K562 (cell line): ENCODE results near the gene OR13A1. TPM values are rescaled to one million over a fixed set of nuclear protein-coding genes. Genes with fewer than 3 reads are reported as not detected.

Experiments used
- ATAC-seq: fragments of 200-7000 bp; cut with Tn5 transposase; 3 replicates; pipeline ENCODE4 v1.9.1; 2020; ENCODE audit warnings: moderate library complexity
- BruUV-seq: library from RNA; stranded (reverse); fragments of 400-500 nt; replicated peaks from 2 replicates; lab custom pipeline; 2021; lab: Mats Ljungman, UMichigan
- CTCF ChIA-PET: fragments of 300-600 bp; formaldehyde crosslinking; extraction: SDS; loops from one replicate; lab custom pipeline; 2021; ENCODE audit warnings: low intra/inter-chr PET ratio; lab: Yijun Ruan, JAX
- POLR2A ChIA-PET: fragments of 300-600, 350-650 bp; sonication (Branson Sonifier 250); formaldehyde crosslinking; extraction: SDS; loops from one replicate; lab custom pipeline; 2021; ENCODE audit warnings: antibody characterized with exemption, inconsistent platforms; lab: Yijun Ruan, JAX
- DNase-seq, 4 experiments: peaks; one replicate each; pipeline versions ENCODE4 v3.0.0 to v3.0.0-alpha.2; 2011 to 2018; ENCODE audit warnings: low spot score in 3 of 4, mixed read lengths in 3 of 4; ENCODE audit errors: extremely low read depth in 1 of 4
- FAIRE-seq: peaks from 2 replicates; lab custom pipeline; 2011; peaks lifted over from hg19 to GRCh38; lab: Jason Lieb, UNC
- H2AFZ ChIP-seq: 2 replicates; pipeline ENCODE4 v1.6.0; 2011; ENCODE audit warnings: low read depth, low read length, control low read depth, inconsistent platforms
- H3K27ac ChIP-seq: fragments of 200-600 bp; 3 replicates; pipeline ENCODE4 v1.8.0; 2011; ENCODE audit warnings: low read depth, mild to moderate bottlenecking, control low read depth, inconsistent platforms, low read length, moderate library complexity, mixed read lengths; ENCODE audit errors: extremely low read depth
- H3K27me3 ChIP-seq, 2 experiments: fragments of 300-600 bp in 1 of 2; 2 replicates in 1 of 2; 3 replicates in 1 of 2; pipeline versions ENCODE4 v1.6.0 to v1.8.0; 2011; ENCODE audit warnings: inconsistent platforms in 2 of 2, low read length in 2 of 2, mild to moderate bottlenecking in 1 of 2, mixed read lengths in 1 of 2, moderate library complexity in 1 of 2; ENCODE audit not compliant: control insufficient read depth in 2 of 2, insufficient read depth in 2 of 2
- H3K36me3 ChIP-seq: fragments of 300-600 bp; 3 replicates; pipeline ENCODE4 v1.8.0; 2011; ENCODE audit warnings: mild to moderate bottlenecking, low read length, inconsistent platforms; ENCODE audit not compliant: control insufficient read depth, insufficient read depth
- H3K4me1 ChIP-seq, 2 experiments: fragments of 200-600 bp in 1 of 2; replicated peaks in 1 of 2; 2 replicates in 1 of 2; 3 replicates in 1 of 2; pipeline versions ENCODE4 v1.5.1 to v1.8.0; 2011; ENCODE audit warnings: inconsistent platforms in 2 of 2, low read length in 2 of 2, mild to moderate bottlenecking in 1 of 2, mixed read lengths in 1 of 2, moderate library complexity in 1 of 2; ENCODE audit not compliant: control insufficient read depth in 2 of 2, insufficient read depth in 2 of 2
- H3K4me2 ChIP-seq: 2 replicates; pipeline ENCODE4 v1.6.1; 2011; ENCODE audit warnings: low read length, control low read depth, inconsistent platforms, mixed read lengths; ENCODE audit not compliant: insufficient read depth
- H3K4me3 ChIP-seq: fragments of 200-600 bp; sonication (generic), shearing (Covaris generic); 2 replicates; pipeline ENCODE4 v1.5.1; 2016; ENCODE audit warnings: control low read depth, inconsistent platforms
- H3K79me2 ChIP-seq: fragments of 200-600 bp; 3 replicates; pipeline ENCODE4 v1.8.0; 2011; ENCODE audit warnings: low read length, inconsistent platforms; ENCODE audit not compliant: control insufficient read depth, insufficient read depth
- H3K9ac ChIP-seq, 2 experiments: 2 replicates each; pipeline versions ENCODE4 v1.6.0 to v1.6.1; 2011; ENCODE audit warnings: low read depth in 2 of 2, low read length in 2 of 2, control low read depth in 1 of 2, inconsistent platforms in 1 of 2, mild to moderate bottlenecking in 1 of 2, mixed read lengths in 1 of 2; ENCODE audit not compliant: insufficient read depth in 1 of 2
- H3K9me1 ChIP-seq: one replicate; pipeline ENCODE4 v1.6.0; 2011; ENCODE audit warnings: inconsistent platforms, mild to moderate bottlenecking, low read length, moderate library complexity; ENCODE audit not compliant: control insufficient read depth, insufficient read depth
- H3K9me3 ChIP-seq: replicated peaks from 2 replicates; pipeline ENCODE4 v1.5.1; 2011; ENCODE audit warnings: low read depth, low read length, inconsistent platforms; ENCODE audit not compliant: control insufficient read depth, insufficient read depth
- H4K20me1 ChIP-seq: replicated peaks from 2 replicates; pipeline ENCODE4 v1.6.1; 2011; ENCODE audit warnings: low read length, inconsistent platforms, mixed read lengths; ENCODE audit not compliant: control insufficient read depth, insufficient read depth
- COPS2 ChIP-seq: fragments of 450-650 bp; conservative IDR thresholded peaks from 2 replicates; pipeline ENCODE4 v1.6.1; 2016; ENCODE audit warnings: mild to moderate bottlenecking, moderate library complexity
- FOXK2 ChIP-seq, 2 experiments: fragments of 450-650 bp; IDR thresholded peaks in 1 of 2; conservative IDR thresholded peaks in 1 of 2; 2 replicates each; pipeline ENCODE4 v1.6.1; 2016; ENCODE audit warnings: low read depth in 2 of 2, mild to moderate bottlenecking in 1 of 2
- L3MBTL2 ChIP-seq: fragments of 450-650 bp; IDR thresholded peaks from 2 replicates; pipeline ENCODE4 v1.6.1; 2016; ENCODE audit warnings: mild to moderate bottlenecking, moderate library complexity
- PHTF2 ChIP-seq: fragments of 250-450 bp; sonication (Bioruptor Pico); IDR thresholded peaks from 2 replicates; pipeline ENCODE4 v1.5.0; 2021; ENCODE audit warnings: mild to moderate bottlenecking
- SAFB2 ChIP-seq: fragments of 200-400 bp; formaldehyde crosslinking; IDR thresholded peaks from 2 replicates; pipeline ENCODE4 v1.6.1; 2018; ENCODE audit warnings: borderline replicate concordance, low read length, low read depth, moderate library complexity; ENCODE audit not compliant: severe bottlenecking
- ZNF217 ChIP-seq: sonication (generic); formaldehyde crosslinking; IDR thresholded peaks from 2 replicates; pipeline ENCODE4 v1.8.0; 2022; ENCODE audit warnings: mild to moderate bottlenecking, missing genetic modification reagents
- ZNF695 ChIP-seq: fragments of 450-650 bp; formaldehyde crosslinking; IDR thresholded peaks from 2 replicates; pipeline ENCODE4 v1.4.0; 2020; ENCODE audit warnings: mild to moderate bottlenecking, moderate library complexity
- WGBS: fragments of 100-300 bp; shearing (Covaris generic); methylation state at CpG from one replicate; pipeline ENCODE4 v1.1.6; 2016; ENCODE audit warnings: low coverage, mixed read lengths; ENCODE audit not compliant: insufficient coverage; ENCODE audit errors: missing lambda C conversion rate; 5-methylcytosine and 5-hydroxymethylcytosine counted together
- in situ Hi-C: fragments of 300-500 bp; cut with MboI; formaldehyde crosslinking; loops from 4 replicates; pipeline ENCODE4 v1.15.0; 2018; ENCODE audit warnings: inconsistent platforms, mixed read lengths
- intact Hi-C: fragments of 100-400 bp; cut with micrococcal nuclease; formaldehyde crosslinking; loops from 2 replicates; pipeline ENCODE4 v1.14.2; 2022
- polyA plus RNA-seq, 8 experiments: library from polyadenylated mRNA; depleted of rRNA in 4 of 8; stranded (reverse) in 5 of 8; unstranded in 3 of 8; fragments of >200 nt; fragmentation: Nextera tagmentation in 2 of 8; fragmentation: Illumina TruSeq in 1 of 8; extraction: Ambion mirVana in 2 of 8; extraction: Trizol in 1 of 8; gene quantifications; 2 replicates each; pipeline versions ENCODE4 v1.2.1 to v1.2.3, GENCODE V29; 2011 to 2014; ENCODE audit warnings: inconsistent platforms in 1 of 8, missing spikeins in 1 of 8
- total RNA-seq, 7 experiments: library from RNA; depleted of rRNA in 6 of 7; stranded (reverse); fragments of >200 nt in 6 of 7; fragmentation: Illumina TruSeq in 2 of 7; extraction: Trizol in 2 of 7; gene quantifications; 2 replicates each; pipeline versions ENCODE4 v1.2.1 to v1.2.3, GENCODE V29; 2011 to 2021; ENCODE audit warnings: low replicate concordance in 1 of 7
- TF ChIP-seq, protein P1 (sequence below): IDR thresholded peaks from 2 replicates; pipeline ENCODE4 v1.6.1; 2011; ENCODE audit warnings: borderline replicate concordance, low read depth, mild to moderate bottlenecking, moderate library complexity, low read length; ENCODE audit not compliant: insufficient read depth, poor library complexity, severe bottlenecking
- TF ChIP-seq, protein P2 (sequence below): fragments of 450-650 bp; IDR thresholded peaks from 2 replicates; pipeline ENCODE4 v1.6.1; 2016
- TF ChIP-seq, protein P3 (sequence below), 2 experiments: fragments of 450-650 bp; IDR thresholded peaks; 2 replicates each; pipeline ENCODE4 v1.6.1; 2018; ENCODE audit warnings: mild to moderate bottlenecking in 2 of 2, low read depth in 1 of 2; ENCODE audit not compliant: partially characterized antibody in 2 of 2

The OR13A1 gene
- total and polyA plus RNA-seq, 9 of the 15 experiments (the other 6 are each of a cell fraction or from before 2014, with no cell fraction given): 0.03 to 0.11 (median 0.06) TPM; not detected in 3

DNA sequence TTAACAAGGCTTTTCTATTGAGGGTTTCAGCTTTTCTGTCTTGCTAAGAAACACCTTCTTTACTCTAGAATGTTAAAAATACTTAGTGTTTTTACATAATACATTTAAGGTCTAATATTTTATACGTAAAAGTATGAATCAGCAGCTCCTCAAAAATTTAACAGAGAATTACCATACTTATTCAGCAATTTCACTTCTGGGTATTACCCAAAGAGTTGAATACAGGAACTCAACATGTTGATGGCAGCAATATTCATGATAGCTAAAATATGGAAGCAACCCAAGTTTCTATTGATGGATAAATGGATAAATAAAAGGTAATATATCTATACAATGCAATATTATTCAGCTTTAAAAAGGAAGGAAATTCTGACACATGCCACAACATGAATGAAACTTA lies 9.7 kb upstream of the OR13A1 start (continued):
- no peak for TF ChIP-seq SAFB2

DNA sequence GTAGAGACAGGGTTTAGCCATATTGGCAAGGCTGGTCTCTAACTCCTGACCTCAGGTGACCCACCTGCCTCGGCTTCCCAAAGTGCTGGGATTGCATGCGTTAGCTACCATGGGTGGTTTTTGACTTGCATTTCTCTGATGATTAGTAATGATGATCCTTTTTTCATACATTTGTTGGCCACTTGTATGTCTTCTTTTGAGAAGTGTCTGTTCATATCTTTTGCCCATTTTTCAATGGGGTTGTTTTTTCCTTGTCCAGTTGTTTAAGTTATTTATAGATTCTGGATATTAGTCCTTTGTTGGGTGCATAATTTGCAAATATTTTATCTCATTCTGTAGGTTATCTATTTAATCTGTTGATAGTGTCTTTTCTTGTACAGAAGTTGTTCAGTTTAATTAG lies 4.3 kb upstream of the OR13A1 start:
- POLR2A ChIA-PET: no interaction called here
- Histone ChIP-seq H3K9ac (no peak overlapping the region), H3K9me3 (no peaks in the 10 kb centered on the region), H3K9me1 (no peaks in the 10 kb centered on the region), H3K4me2 (no peak overlapping the region), H3K79me2 (no peaks in the 10 kb centered on the region), H3K27ac (no peak overlapping the region), H3K27me3 (no peaks in the 10 kb centered on the region), H3K36me3 (no peaks in the 10 kb centered on the region), H3K4me1 (no peaks in the 10 kb centered on the region), H3K4me3 (no peak overlapping the region), H2AFZ (no peak overlapping the region), H4K20me1 (no peaks in the 10 kb centered on the region)
- BruUV-seq: no TSS peak
- TF ChIP-seq FOXK2 (conservative IDR thresholded peaks at IDR 0.05 in 1 of 2, IDR thresholded peaks at IDR 0.05 in 1 of 2; ENCODE audit: low read depth in 2 of 2) (no peak), L3MBTL2 (no peak), COPS2 (no peak), ZNF217 (no peak), PHTF2 (CRISPR knock-in tag) (no peak), ZNF695 (CRISPR knock-in tag) (no peak)
- TF ChIP-seq, protein P1, sequence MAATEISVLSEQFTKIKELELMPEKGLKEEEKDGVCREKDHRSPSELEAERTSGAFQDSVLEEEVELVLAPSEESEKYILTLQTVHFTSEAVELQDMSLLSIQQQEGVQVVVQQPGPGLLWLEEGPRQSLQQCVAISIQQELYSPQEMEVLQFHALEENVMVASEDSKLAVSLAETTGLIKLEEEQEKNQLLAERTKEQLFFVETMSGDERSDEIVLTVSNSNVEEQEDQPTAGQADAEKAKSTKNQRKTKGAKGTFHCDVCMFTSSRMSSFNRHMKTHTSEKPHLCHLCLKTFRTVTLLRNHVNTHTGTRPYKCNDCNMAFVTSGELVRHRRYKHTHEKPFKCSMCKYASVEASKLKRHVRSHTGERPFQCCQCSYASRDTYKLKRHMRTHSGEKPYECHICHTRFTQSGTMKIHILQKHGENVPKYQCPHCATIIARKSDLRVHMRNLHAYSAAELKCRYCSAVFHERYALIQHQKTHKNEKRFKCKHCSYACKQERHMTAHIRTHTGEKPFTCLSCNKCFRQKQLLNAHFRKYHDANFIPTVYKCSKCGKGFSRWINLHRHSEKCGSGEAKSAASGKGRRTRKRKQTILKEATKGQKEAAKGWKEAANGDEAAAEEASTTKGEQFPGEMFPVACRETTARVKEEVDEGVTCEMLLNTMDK: no peak
- TF ChIP-seq, protein P2, sequence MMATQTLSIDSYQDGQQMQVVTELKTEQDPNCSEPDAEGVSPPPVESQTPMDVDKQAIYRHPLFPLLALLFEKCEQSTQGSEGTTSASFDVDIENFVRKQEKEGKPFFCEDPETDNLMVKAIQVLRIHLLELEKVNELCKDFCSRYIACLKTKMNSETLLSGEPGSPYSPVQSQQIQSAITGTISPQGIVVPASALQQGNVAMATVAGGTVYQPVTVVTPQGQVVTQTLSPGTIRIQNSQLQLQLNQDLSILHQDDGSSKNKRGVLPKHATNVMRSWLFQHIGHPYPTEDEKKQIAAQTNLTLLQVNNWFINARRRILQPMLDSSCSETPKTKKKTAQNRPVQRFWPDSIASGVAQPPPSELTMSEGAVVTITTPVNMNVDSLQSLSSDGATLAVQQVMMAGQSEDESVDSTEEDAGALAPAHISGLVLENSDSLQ: no peak
- TF ChIP-seq, protein P3, sequence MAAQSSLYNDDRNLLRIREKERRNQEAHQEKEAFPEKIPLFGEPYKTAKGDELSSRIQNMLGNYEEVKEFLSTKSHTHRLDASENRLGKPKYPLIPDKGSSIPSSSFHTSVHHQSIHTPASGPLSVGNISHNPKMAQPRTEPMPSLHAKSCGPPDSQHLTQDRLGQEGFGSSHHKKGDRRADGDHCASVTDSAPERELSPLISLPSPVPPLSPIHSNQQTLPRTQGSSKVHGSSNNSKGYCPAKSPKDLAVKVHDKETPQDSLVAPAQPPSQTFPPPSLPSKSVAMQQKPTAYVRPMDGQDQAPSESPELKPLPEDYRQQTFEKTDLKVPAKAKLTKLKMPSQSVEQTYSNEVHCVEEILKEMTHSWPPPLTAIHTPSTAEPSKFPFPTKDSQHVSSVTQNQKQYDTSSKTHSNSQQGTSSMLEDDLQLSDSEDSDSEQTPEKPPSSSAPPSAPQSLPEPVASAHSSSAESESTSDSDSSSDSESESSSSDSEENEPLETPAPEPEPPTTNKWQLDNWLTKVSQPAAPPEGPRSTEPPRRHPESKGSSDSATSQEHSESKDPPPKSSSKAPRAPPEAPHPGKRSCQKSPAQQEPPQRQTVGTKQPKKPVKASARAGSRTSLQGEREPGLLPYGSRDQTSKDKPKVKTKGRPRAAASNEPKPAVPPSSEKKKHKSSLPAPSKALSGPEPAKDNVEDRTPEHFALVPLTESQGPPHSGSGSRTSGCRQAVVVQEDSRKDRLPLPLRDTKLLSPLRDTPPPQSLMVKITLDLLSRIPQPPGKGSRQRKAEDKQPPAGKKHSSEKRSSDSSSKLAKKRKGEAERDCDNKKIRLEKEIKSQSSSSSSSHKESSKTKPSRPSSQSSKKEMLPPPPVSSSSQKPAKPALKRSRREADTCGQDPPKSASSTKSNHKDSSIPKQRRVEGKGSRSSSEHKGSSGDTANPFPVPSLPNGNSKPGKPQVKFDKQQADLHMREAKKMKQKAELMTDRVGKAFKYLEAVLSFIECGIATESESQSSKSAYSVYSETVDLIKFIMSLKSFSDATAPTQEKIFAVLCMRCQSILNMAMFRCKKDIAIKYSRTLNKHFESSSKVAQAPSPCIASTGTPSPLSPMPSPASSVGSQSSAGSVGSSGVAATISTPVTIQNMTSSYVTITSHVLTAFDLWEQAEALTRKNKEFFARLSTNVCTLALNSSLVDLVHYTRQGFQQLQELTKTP (IDR thresholded peaks at IDR 0.05; ENCODE audit: low read depth in 1 of 2, partially characterized antibody in 2 of 2): peak in 1 of 2 experiments; percentile 98
- no peak for DNase-seq
- no peak for FAIRE-seq
- intact Hi-C loops: no loop called here
- 21% methylated on average over 2 of the region's 2 CpGs for WGBS
- in situ Hi-C loops: no loop called here
- CTCF ChIA-PET: no interaction called here
- ATAC-seq: no peak
